HCT116 (cell line): Measurements from ENCODE around the gene CDC14A. TPM values are rescaled to one million over a fixed set of nuclear protein-coding genes. Genes with fewer than 3 reads are reported as not detected.

ENCODE experiments used
- ATAC-seq: fragments of 200-7000 bp; cut with Tn5 transposase; 2 replicates; pipeline ENCODE4 v1.9.1; 2020; ENCODE audit warnings: mild to moderate bottlenecking, moderate library complexity
- BruUV-seq: library from RNA; stranded (reverse); fragments of 400-500 nt; replicated peaks from 2 replicates; lab custom pipeline; 2021; lab: Mats Ljungman, UMichigan
- CTCF ChIA-PET: fragments of 300-600 bp; sonication (Branson Sonifier 250); formaldehyde crosslinking; loops from one replicate; lab custom pipeline; 2021; ENCODE audit warnings: antibody characterized with exemption; lab: Charles Lee
- POLR2A ChIA-PET: fragments of 300-600, 350-600 bp; sonication (Branson Sonifier 250); formaldehyde crosslinking; loops from one replicate; lab custom pipeline; 2021; ENCODE audit warnings: antibody characterized with exemption; lab: Charles Lee
- RAD21 ChIA-PET, 2 experiments: fragments of 300-600 bp; sonication (Branson Sonifier 250); formaldehyde crosslinking; loops; one replicate each; lab custom pipeline; 2023; ENCODE audit warnings: low total read pairs in 2 of 2; ENCODE audit not compliant: uncharacterized antibody in 2 of 2, unreplicated experiment in 2 of 2, low non-redundant PET in 1 of 2; lab: Charles Lee
- DNase-seq: peaks from one replicate; pipeline ENCODE4 v3.0.0-alpha.2; 2010; ENCODE audit warnings: low read depth, low spot score
- H2AFZ ChIP-seq: fragments of 200-600 bp; shearing (Covaris generic), sonication (generic); 2 replicates; pipeline ENCODE4 v1.6.1; 2017; ENCODE audit warnings: low read depth, mixed run types, mixed read lengths, antibody characterized with exemption, low read length; ENCODE audit not compliant: poor library complexity, severe bottlenecking
- H3K27ac ChIP-seq: 2 replicates; pipeline ENCODE4 v1.5.1; 2012; ENCODE audit warnings: low read depth, low read length
- H3K27me3 ChIP-seq: fragments of 200-600 bp; sonication (generic); 2 replicates; pipeline ENCODE4 v1.6.1; 2016; ENCODE audit warnings: mixed run types, low read length, mixed read lengths; ENCODE audit not compliant: insufficient read depth
- H3K36me3 ChIP-seq, 2 experiments: fragments of 200-500 bp in 1 of 2; fragments of 200-600 bp in 1 of 2; sonication (Bioruptor generic) in 1 of 2; sonication (generic) in 1 of 2; 2 replicates each; pipeline versions ENCODE4 v1.5.1 to v1.6.1; 2014 to 2016; ENCODE audit warnings: low read length in 2 of 2, inconsistent platforms in 1 of 2, mixed read lengths in 1 of 2, mixed run types in 1 of 2; ENCODE audit not compliant: insufficient read depth in 2 of 2, control insufficient read depth in 1 of 2
- H3K4me1 ChIP-seq, 2 experiments: fragments of 200-600 bp in 1 of 2; sonication (generic) in 1 of 2; 2 replicates each; pipeline versions ENCODE4 v1.5.1 to v1.6.1; 2012 to 2017; ENCODE audit warnings: low read length in 2 of 2, inconsistent platforms in 1 of 2, mild to moderate bottlenecking in 1 of 2, mixed read lengths in 1 of 2, mixed run types in 1 of 2, moderate library complexity in 1 of 2; ENCODE audit not compliant: insufficient read depth in 2 of 2, control insufficient read depth in 1 of 2
- H3K4me2 ChIP-seq: fragments of 200-600 bp; sonication (generic); 2 replicates; pipeline ENCODE4 v1.6.1; 2017; ENCODE audit warnings: mixed run types, low read length, mixed read lengths
- H3K4me3 ChIP-seq, 2 experiments: fragments of 200-600 bp in 1 of 2; sonication (generic) in 1 of 2; replicated peaks in 1 of 2; 2 replicates each; pipeline ENCODE4 v1.5.1; 2011 to 2016; ENCODE audit warnings: low read length in 2 of 2, control low read depth in 1 of 2, low read depth in 1 of 2, mild to moderate bottlenecking in 1 of 2, mixed read lengths in 1 of 2, mixed run types in 1 of 2
- H3K79me2 ChIP-seq: fragments of 200-600 bp; sonication (generic); 2 replicates; pipeline ENCODE4 v1.6.1; 2017; ENCODE audit warnings: mild to moderate bottlenecking, mixed run types, low read length, moderate library complexity, mixed read lengths; ENCODE audit not compliant: insufficient read depth
- H3K9ac ChIP-seq: fragments of 200-600 bp; sonication (generic); 2 replicates; pipeline ENCODE4 v1.6.1; 2016; ENCODE audit warnings: low read length, mixed read lengths
- H3K9me2 ChIP-seq: fragments of 200-600 bp; sonication (generic), shearing (Covaris generic); 2 replicates; pipeline ENCODE4 v1.6.1; 2017; ENCODE audit warnings: mixed run types, mild to moderate bottlenecking, moderate library complexity; ENCODE audit not compliant: insufficient read depth
- H3K9me3 ChIP-seq, 2 experiments: fragments of 200-500 bp in 1 of 2; fragments of 200-600 bp in 1 of 2; sonication (Bioruptor generic) in 1 of 2; sonication (generic) in 1 of 2; 2 replicates each; pipeline ENCODE4 v1.6.1; 2014 to 2017; ENCODE audit warnings: low read length in 2 of 2, mixed read lengths in 2 of 2, inconsistent platforms in 1 of 2, low read depth in 1 of 2, mild to moderate bottlenecking in 1 of 2, mixed run types in 1 of 2, moderate library complexity in 1 of 2; ENCODE audit not compliant: control insufficient read depth in 1 of 2, insufficient read depth in 1 of 2
- H4K20me1 ChIP-seq: fragments of 200-600 bp; sonication (generic), shearing (Covaris generic); 2 replicates; pipeline ENCODE4 v1.6.1; 2017; ENCODE audit warnings: mixed run types, mild to moderate bottlenecking, moderate library complexity; ENCODE audit not compliant: insufficient read depth
- CBX3 ChIP-seq: IDR thresholded peaks from 2 replicates; pipeline ENCODE4 v1.6.1; 2012; ENCODE audit warnings: low read depth
- CEBPB ChIP-seq: IDR thresholded peaks from 2 replicates; pipeline ENCODE4 v1.6.1; 2012; ENCODE audit warnings: low read depth
- EGR1 ChIP-seq: IDR thresholded peaks from 2 replicates; pipeline ENCODE4 v1.6.1; 2012; ENCODE audit warnings: low read depth
- ELF1 ChIP-seq: IDR thresholded peaks from 2 replicates; pipeline ENCODE4 v1.6.1; 2012; ENCODE audit warnings: low read depth, borderline replicate concordance
- EZH2phosphoT487 ChIP-seq: fragments of 200-600 bp; IDR thresholded peaks from 2 replicates; pipeline ENCODE4 v1.6.1; 2018; ENCODE audit warnings: antibody characterized with exemption, borderline replicate concordance
- FOSL1 ChIP-seq: IDR thresholded peaks from 2 replicates; pipeline ENCODE4 v1.6.1; 2012; ENCODE audit warnings: low read depth
- JUND ChIP-seq: IDR thresholded peaks from 2 replicates; pipeline ENCODE4 v1.6.1; 2012
- MAX ChIP-seq: IDR thresholded peaks from 2 replicates; pipeline ENCODE4 v1.6.1; 2012
- POLR2A ChIP-seq: IDR thresholded peaks from 2 replicates; pipeline ENCODE4 v1.7.0; 2011; ENCODE audit warnings: borderline replicate concordance; ENCODE audit not compliant: insufficient read depth, insufficient read length; ENCODE audit errors: extremely low read depth
- POLR2AphosphoS5 ChIP-seq: IDR thresholded peaks from 2 replicates; pipeline ENCODE4 v1.6.1; 2011; ENCODE audit warnings: mild to moderate bottlenecking, low read depth, low read length, moderate library complexity
- RAD21 ChIP-seq: IDR thresholded peaks from 2 replicates; pipeline ENCODE4 v1.6.1; 2012; ENCODE audit warnings: low read depth, mild to moderate bottlenecking
- SIN3A ChIP-seq: IDR thresholded peaks from 2 replicates; pipeline ENCODE4 v1.6.1; 2012; ENCODE audit warnings: low read depth
- SRF ChIP-seq: IDR thresholded peaks from 2 replicates; pipeline ENCODE4 v1.6.1; 2012; ENCODE audit warnings: low read depth
- TCF7L2 ChIP-seq: IDR thresholded peaks from 2 replicates; pipeline ENCODE4 v1.7.0; 2011; ENCODE audit warnings: borderline replicate concordance, inconsistent platforms; ENCODE audit not compliant: insufficient read depth, insufficient read length; ENCODE audit errors: extremely low read depth
- ZFX ChIP-seq: fragments of 450-650 bp; IDR thresholded peaks from 2 replicates; pipeline ENCODE4 v1.6.1; 2017
- ZNF274 ChIP-seq: fragments of 200-500 bp; sonication (Bioruptor generic); IDR thresholded peaks from 2 replicates; pipeline ENCODE4 v1.6.1; 2014; ENCODE audit warnings: mild to moderate bottlenecking, low read depth, low read length, inconsistent platforms
- intact Hi-C: fragments of 100-400 bp; cut with micrococcal nuclease; formaldehyde crosslinking; loops from 2 replicates; pipeline ENCODE4 v1.10.0; 2022
- total RNA-seq: library from RNA; stranded (reverse); gene quantifications from one replicate; pipeline ENCODE4 v1.2.1, GENCODE V29; 2021; ENCODE audit not compliant: unreplicated experiment

Gene CDC14A
- total RNA-seq, 1 experiment from 2014 or later, result 5.1 TPM

DNA sequence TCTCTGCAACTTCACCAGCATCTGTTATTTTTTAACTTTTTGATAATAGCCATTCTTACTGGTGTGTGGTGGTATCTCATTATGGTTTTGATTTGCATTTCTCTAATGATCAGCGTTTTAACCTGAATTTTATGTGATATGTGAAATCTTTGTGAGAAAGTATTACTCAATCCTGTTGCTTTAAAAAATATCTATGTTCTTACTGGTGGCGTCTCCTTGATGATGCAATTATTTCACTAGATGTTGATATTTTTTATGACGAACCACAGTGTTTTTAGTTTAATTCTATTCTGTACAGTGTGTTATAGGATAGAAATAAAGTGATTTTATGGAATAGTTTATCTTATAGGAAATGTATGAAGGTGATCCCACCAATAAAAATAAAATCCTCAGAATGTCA lies 130.9 kb downstream of the CDC14A start (continued):
- TF ChIP-seq ZNF274 (no peak), FOSL1 (no peak), SRF (no peak), POLR2A (no peak), ZFX (no peak), MAX (no peak)

DNA sequence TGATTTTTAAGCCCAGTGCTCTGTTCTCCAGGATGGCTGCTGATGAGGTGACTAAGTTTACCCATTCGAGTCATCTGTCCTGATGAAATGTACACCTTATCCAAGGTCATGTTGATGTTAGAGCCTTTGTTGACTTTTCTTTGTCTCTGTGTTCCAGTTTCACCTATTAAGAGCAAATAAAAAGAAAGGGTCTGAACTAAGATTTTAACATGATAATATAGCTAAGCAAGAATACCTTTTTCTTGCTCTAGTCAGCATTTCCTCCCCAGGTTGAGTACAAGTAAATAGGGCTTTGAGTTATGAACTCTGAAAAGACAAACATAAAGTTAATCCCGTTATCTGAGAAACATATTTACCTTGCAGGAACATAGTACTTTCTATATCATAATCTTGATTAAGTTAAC lies 133.6 kb downstream of the CDC14A start:
- ChIA-PET RAD21 (no interaction called here), CTCF (no interaction called here), POLR2A (no interaction called here)
- Histone ChIP-seq H3K79me2 (no peaks in the 10 kb centered on the region), H3K9me2 (no peaks in the 10 kb centered on the region), H3K9ac (no peak overlapping the region), H3K4me3 (no peak overlapping the region), H3K36me3 (no peaks in the 10 kb centered on the region), H3K4me1 (no peaks in the 10 kb centered on the region), H3K27ac (no peak overlapping the region), H3K4me2 (no peak overlapping the region), H3K27me3 (no peaks in the 10 kb centered on the region), H4K20me1 (no peaks in the 10 kb centered on the region), H2AFZ (no peak overlapping the region), H3K9me3 (no peaks in the 10 kb centered on the region)
- DNase-seq, result no peak
- ATAC-seq, result no peak
- no TSS peak for BruUV-seq
- TF ChIP-seq ZNF274 (no peak), RAD21 (no peak), EZH2phosphoT487 (no peak), SIN3A (no peak), POLR2A (no peak), EGR1 (no peak), CEBPB (no peak), ELF1 (no peak), FOSL1 (no peak), CBX3 (no peak), MAX (no peak), TCF7L2 (no peak), JUND (no peak), POLR2AphosphoS5 (no peak)
- intact Hi-C loops, result no loop called here
